GM19238 (cell line): ENCODE measurements around the gene DLG1.

Source experiments
- DNase-seq: peaks from one replicate; pipeline ENCODE4 v3.0.0; 2011; ENCODE audit warnings: low spot score; ENCODE audit not compliant: insufficient read length

Gene DLG1

DNA sequence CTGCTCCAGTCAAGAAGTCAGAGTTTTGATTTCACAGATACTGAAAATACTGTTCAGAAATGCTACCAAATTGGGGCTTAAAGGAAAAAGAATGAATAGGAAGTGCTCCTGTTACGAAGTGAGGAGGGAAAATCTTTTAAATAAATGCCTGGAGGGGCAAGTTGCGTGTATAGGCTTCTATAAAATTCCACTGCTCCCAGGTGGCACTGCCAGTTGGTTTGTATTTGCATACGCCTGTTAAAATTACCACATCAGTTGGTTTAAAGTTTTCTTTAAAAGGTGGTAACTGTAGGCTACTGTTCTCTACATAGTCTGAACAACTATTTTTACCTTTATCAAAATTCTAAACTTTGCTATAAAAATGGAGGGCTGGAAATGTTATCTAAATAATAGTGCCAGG is 123.5 kb downstream of the DLG1 start:
- DNase-seq: no peak

DNA sequence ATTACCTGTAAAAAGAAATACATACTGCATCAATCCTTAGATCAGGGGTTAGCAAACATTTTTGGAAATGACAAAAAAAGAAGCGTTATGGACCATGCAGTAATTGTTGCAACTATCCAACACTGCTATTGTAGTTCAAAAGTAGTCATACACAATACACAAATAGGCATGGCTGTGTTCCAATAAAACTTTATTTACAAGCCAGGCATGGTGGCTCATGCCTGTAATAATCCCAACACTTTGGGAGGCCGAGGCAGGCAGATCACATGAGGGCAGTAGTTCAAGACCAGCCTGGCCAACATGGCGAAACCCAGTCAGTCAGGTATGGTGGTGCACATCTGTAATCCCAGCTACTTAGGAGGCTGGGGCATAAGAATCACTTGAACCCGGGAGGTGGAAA is 124.8 kb downstream of the DLG1 start:
- no peak for DNase-seq

DNA sequence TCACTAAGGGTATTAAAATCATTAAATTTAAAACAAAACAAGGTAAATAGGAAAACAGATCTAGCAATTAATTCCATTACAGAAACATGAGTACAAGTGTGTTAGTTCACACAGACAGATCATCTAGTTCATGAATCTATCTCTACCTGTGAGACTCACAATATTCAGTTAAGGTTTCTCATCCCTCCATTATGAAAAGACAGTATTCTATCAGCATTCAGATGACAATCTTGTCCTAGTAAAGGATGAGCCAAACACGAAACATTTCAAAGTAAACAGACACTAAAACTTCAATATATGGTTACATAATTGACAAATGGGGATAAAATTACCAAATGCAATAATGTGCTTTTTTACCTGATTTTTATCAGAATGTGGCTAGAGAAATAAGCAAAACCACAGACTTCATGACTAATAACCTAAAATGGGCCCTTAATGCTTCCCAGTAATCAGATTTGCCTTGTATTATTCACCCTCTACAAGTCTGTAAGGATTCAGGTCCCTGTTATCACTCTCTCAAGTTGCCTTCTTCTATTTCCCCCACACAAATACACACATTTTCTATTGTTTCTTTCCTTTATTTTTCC is 126.8 kb downstream of the DLG1 start:
- DNase-seq: no peak

DNA sequence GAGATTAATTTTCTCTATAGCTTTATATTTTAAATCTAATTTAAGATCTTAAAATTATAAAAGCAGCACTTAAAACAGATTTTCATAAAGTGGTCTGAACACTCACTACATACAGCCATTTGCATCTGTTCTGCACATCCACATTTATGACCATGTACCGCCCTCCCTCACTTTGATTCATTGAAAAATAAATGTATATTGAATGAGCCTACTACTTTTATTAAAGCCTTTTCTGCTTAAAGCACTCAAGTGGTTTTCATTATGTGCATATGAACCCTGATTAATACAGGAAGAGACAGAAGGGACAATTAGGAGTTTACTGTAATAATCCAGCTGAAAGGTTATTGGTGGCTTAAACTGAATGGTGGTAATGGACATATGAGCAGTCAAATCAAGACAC is 129.4 kb downstream of the DLG1 start:
- no peak for DNase-seq

DNA sequence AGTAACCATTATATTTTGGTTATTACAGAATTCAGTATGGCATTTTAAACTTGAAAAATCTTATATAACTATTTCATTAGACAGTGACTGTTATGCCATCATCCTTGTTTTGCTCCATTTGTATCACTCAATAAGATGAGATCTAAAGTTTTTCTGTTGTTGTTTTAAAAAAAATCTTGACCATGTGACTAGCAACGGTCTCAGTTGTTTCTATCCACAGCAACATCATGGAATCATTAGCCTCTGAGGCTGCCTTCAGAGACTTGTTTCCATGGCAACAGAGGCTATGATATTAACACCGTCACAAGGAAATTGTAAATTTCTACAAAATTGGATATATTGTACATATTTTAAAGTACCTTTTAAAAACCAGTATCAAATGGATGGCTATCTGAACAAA is 129.8 kb downstream of the DLG1 start:
- DNase-seq: no peak

DNA sequence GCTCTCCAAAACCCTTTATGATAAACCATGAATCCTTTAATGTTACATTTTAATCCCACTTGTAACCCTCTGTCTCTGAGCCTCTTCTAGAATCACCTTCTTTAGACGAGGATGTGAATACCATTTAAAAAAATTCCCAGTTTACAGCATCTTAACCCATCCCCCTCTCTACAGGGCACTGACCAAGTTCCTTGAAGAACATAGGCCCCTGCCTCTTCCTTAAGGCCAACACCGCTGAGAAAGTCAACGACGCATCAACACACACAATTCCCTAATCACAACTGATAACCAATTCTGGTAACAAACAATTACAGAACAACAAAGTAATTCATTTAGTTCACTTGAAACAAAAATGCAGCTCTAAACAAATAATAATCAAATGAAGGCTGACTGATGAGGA is 130.3 kb downstream of the DLG1 start:
- DNase-seq: no peak

DNA sequence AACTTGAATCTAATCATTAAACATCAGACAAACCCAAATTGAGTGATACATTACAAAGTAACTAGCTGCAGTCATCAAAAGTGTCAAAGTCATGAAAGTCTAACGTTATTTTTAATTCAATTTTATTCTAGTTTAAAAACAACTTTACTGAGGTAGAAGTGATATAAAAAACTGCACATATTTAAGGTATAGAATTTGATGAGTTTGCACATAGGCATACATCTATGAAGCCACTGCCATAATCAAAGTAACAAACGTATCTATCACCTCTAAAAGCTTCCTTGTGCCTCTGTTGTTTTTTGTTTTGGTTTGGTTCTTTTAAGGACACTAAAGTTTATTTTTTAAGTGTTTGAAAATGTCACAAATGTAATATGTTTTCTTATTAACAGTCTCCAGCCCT is 130.9 kb downstream of the DLG1 start:
- no peak for DNase-seq

DNA sequence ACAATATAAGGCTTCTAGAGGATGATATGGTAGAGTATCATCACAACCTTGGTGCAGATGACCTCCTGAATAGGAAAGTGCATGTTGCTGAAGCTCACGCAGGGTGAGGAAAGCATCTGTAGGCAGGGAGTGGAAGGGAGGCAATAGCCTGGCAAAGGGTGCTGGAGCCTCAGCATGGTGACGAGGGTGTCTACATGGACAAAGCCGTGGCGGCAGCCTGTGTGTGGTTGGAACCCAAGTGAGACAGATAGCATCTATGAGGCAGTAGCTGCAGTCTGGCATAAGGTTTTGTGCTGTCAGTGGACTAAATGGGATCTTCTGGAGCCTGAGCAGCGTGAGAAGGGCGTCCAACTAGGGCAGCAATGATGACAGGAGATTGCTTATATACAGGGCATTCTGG is 132.5 kb downstream of the DLG1 start:
- DNase-seq: no peak

DNA sequence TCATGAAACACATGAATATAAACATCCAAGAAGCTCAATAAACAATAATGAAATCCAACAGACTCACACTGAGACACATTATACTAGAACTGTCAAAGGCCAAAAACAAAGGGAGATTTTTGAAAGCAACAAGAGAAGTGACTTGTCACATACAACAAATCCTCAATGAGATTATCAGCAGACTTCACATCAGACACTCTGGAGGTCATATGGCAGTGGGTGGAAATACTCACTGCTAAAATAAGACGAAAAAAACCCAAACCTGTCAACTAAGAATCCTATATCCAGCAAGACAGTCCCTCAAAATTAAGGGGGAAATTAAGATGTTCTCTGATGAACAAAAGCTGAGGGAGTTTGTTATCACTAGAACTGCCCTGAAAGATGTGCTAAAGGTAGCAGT is 143.4 kb downstream of the DLG1 start:
- no peak for DNase-seq

DNA sequence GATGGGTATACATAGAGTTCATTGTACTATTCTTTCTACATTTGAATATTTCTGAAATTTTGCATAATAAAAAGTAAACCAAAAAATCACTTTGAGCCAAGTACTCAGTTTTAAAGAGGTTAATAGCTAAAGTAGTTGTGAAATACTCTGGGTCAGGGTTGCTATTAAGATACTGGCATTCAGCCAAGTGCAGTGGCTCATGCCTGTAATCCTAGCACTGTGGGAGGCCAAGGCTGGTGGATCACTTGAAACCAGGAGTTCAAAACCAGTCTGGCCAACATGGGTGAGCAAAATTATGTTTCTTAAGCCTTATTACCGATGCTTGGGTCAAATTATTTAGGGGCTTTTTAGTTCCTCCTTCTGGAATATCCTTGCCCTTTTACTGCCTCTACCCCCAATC is 146.8 kb downstream of the DLG1 start:
- no peak for DNase-seq

DNA sequence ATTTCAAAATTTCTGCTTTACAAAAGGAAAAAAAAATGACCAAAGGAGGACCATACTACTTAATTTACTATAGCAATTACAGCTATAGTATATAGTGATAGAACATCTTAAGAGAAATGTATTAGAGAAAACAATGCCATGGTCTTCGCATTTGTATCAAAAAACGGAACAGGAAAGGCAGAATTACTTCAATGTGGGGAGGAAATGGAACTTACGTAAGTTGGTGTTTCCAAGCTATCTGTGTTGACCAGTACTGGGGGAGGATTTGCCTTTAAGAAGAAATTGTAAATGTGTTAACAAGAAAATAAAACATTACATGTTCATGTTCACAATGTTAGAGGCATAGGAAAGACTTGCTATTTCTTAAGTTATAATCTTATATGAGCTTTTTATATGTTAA is 148.9 kb downstream of the DLG1 start:
- no peak for DNase-seq

DNA sequence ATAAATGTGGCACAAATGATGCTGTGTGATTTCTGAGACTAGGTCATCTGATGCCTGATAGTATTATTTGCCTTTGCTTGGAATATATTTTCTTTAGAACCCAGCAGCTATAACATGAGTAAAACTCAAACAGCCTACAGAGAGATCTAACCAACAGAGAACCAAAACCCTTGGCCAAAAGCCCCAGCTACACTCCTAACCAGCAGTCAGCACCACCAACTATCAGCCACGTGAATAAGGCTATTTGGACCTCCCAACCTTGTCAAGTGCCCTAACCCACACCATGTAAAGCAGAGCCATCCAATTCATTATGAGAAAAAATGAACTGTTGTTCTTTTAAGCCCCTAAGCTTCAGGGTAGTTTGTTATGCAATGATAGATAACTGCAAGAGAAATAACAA is 154.2 kb downstream of the DLG1 start:
- no peak for DNase-seq

DNA sequence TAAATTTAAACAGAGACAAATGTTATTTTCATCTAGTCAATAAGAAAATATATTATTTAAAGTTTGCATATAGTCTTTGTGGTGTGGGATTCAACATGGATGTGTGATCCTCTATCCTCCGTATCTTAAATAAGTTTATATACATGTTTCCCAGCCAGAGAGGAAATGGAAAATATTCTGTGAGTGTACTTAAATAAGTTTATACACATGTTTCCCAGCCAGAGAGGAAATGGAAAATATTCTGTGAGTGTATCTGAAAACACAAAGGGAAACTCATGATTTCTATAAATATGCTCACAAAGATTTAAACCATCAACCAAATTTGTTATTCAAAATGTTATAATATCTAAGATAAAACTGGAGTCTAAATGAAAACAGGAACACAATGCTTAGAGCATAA is 158.8 kb downstream of the DLG1 start:
- no peak for DNase-seq

DNA sequence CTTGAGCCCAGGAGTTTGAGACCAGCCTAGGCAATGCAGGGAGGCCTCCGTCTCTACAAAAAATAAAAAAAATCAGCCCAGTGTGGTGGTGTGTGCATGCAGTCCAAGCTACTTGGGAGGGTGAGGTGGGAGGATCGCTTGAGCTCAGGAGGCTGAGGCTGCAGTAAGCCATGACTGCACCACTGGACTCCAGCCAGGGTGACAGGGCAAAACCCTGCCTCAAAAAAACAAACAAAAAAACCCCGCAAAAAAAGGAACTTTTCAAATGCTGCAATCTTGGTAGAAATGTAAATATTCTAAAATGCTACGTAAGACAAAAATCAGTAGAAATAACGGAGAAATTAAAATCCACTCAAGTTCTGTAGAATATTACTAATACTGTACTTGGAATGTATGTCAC is 160.7 kb downstream of the DLG1 start:
- no peak for DNase-seq

DNA sequence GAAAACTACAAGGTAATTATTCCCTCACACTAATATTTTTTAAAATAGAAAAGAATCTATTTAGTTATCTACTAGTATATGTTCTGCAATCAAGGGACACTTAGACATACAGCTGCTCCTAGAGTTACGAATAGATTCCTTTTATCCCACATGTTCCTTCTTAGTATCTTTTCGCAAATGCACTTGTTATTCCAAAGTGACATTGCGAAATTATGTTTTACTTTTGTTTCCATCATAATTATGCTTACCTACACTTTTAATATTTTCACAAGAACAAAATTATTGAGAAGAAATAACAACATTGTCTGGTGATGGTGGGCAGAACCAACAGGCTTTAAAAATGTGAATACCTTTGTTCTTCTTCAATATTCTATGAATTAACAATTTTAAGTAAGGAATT is 161.7 kb downstream of the DLG1 start:
- no peak for DNase-seq

DNA sequence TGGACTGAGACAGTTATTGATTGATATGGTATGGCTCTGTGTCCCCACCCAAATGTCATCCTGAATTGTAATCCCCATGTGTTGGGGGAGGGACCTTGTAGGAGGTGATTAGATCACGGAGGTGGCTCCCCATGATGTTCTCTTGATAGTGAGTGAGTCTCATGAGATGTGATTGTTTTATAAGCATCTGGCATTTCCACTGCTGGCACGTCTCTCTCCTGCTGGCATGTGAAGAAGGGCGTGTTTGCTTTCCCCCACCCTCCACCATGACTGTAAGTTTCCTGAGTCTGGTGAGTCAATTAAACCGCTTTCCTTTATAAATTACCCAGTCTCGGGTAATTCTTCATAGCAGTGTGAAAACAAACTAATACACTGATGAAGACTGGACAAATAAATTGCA is 163.2 kb downstream of the DLG1 start:
- no peak for DNase-seq

DNA sequence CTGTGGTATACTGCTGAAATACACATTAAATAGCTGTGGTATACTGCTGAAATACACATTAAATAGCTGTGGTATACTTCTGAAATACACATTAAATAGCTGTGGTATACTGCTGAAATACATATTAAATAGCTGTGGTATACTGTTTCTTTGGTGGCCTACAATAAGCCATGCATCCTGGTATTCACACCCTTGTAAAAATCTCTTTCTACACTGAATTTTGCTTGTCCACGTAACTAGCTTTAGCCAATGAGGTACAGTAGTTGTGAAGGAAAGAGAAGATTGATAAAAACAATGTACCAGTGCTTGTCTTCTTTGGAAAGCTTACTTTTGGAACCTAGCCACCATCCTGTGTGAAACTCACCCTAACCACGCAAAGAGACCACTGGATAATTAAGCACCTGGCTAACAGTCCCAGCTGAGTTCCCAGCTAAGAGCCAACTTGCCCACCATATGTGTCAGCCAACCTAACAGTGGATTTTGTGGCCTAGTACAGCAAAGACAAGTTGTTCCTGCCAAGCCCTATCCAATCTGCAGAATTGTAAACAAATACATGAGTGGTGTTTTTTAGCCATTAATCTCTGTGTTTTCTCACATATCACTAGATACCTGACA is 165.4 kb downstream of the DLG1 start:
- DNase-seq: no peak

DNA sequence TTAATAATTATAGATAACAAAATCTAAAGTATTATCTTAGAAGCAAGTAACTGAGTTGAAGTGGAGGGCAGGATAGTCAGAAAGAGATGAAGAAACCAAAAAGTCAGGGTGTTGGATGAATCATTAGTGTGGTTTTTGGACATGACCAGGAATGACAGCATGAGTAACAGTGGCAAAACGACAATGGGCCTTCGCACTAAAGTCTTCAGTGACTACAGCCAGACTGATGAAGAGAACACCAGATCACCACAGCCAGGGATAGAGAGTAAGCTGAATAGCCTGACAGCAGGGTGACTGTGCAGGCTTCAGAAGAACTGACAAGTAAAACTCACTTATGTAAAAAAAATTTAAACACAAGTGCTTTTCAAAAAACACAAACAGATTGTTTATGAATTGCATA is 172.8 kb downstream of the DLG1 start:
- no peak for DNase-seq

DNA sequence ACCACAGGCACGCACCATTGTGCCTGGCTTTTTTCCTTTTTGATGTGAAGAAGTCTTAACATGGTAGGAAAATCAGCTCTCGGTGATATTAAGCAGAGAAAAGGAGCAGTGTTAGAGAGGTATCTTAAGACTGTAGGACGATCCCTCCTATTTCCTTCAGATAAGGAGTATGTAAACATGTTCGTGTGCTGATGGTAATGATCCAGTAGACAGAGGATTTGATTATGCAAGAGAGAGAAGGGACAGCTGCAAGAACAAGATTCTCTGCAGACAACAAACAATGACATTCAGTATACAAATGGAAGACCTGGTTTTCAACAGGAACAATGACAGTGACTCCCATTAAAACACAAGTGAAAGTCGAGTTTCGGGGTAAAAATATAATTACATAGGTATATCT is 173.7 kb downstream of the DLG1 start:
- DNase-seq: no peak

DNA sequence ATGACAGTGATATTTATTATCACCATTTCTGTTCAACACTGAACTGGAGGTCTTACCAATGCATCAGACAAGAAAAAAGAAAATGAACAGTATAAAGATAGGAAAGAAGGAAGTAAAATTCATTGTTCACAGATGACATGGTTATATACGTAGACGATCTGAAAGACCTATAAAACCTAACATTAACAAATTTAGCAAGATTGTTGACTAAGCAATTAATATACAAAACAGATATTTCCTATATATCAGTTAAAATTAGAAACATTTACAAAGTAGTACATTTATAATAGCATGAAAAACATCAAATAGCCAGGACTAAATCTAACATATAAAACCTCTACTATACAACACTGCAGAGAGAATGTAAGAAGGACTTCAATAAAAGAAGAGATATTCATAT is 176.0 kb downstream of the DLG1 start:
- DNase-seq: no peak

DNA sequence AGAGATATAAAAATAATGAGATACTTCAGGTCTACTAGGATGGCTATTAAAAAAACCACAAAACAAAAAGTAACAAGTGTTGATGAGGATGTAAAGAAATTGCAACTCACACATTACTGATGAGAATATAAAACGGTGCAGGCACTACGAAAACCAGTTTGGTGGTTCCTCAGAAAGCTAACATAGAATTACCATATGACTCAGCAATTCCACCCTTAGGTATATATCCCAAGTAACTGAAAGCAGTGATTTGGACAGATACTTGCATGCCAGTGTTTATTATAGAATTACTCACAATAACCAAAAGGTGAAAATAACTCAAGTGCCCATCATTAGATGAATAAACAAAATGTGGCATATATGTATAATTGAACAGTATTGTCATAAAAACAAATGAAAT is 181.3 kb downstream of the DLG1 start:
- DNase-seq: no peak

DNA sequence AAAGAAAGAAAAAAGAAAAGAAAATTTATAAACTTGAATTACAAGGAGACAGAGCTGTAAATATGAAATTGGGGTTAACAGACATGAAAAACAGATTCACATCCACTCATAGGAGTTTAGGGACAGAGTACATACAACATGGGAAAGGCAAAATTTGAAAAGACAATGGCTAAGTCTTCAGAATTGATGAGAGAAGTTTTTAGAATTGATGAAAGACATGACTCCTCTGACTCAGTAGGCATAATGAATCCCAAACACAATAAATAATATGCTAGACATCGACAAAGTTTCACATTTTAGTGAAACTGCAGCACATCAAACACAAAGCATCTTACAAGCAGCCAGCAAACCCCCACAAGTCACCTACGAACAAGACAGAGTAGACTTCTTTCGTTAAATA is 184.4 kb downstream of the DLG1 start:
- no peak for DNase-seq

DNA sequence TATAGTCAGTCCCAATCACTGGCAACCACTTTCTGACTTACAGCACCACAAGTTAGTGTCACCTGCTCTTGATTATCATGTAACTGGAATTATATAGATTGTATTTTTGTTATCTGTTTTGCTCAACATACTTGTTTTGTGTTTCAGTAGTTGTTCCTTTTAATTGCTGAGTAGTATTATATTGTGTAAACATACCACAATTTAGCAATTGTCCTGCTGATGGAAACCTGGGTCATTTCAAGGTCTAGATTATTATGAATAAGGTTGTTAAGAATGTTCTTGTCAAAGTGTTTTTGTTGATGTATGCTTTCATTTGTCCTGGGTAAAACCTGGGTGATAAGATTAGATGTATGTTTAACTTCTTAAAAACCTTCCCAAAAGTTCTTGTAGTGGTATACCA is 186.7 kb downstream of the DLG1 start:
- no peak for DNase-seq

DNA sequence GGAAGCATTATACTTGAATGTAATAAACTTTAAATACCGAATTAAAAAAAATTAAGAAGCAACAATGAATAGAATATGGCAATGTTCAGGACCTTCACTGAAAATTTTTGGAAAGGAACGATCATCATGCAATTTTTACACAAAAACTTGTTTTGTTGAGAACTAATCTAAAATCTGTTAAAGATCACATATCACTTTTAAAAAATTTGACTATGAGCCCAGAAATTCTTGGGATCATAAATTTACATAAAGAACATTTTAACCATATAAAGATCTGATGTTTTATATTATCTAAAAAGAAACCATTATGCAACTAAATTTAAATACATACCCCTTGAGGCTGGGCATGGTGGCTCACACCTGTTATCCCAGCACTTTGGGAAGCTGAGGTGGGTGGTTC is 192.6 kb downstream of the DLG1 start:
- DNase-seq: no peak
